ENCODE results near the gene GIT2.
"Not testable (repeated sequence)": the region's sequence is repeated elsewhere in the genome, so short reads cannot be mapped to it uniquely, and the experiment has no call there.

GIT2 gene

DNA sequence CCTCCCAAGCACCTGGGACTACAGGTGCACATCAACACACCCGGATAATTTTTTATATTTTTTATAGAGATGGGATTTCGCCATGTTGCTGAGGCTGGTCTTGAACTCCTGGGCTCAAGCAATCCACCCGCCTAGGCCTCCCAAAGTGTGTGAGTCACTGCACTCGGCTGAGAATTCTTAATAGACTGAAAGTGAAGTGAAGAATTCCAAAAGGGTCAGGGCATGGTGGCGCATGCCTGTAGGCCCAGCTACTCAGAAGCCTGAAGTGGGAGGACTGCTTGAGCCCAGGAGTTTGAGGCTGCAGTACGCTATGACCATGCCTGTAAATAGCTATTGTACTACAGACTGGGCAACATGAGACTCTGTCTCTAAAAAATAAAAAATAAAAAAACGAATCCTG lies 52.4 kb downstream of the GIT2 start:
- DNase-seq = no peak

- DNase-seq = no peak
Measured at GRCh38 chr12:109940339-109940923, 55.7 kb downstream of the GIT2 start.

DNA sequence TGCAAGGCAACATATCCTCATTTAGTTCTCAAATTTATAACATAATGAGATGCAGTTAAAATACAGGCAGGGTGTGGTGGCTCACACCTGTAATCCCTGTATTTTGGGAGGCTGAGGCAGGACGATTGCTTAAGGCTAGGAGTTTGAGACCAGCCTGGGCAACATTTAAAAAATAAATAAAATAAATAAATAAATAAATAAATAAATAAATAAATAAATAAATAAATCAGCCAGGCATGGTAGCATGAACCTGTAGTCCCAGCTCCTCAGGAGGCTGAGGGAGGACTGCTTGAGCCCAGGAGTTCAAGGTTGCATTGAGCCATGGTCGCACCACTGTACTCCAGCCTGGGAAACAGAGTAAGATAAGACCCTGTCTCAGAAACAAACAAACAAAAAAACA lies 56.7 kb downstream of the GIT2 start:
- DNase-seq = no peak

DNA sequence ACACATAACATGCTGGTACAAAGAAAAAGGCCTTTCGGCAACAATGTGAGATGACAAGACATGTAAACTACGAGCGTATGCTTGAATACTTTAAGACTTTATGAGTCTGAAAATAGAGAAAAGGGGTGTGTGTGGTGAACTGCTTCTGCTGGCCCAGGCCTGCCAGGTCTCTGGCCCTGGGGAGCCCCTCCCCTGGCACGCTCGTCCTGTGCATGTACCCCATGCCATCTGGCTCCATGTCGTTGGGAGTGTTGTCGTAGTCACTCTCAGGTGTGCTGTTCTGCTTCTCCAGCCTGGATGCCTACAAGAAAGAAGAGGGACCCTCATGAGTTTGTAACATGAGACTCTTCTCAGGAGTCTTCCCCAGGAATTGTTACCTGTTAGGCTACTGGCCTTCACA lies 57.2 kb downstream of the GIT2 start:
- no peak for DNase-seq

GRCh38 chr12:109937371-109937770 lies 58.8 kb downstream of the GIT2 start:
- no peak for DNase-seq

- no peak for DNase-seq
Measured at GRCh38 chr12:109934026-109934425, 62.1 kb downstream of the GIT2 start.

DNA sequence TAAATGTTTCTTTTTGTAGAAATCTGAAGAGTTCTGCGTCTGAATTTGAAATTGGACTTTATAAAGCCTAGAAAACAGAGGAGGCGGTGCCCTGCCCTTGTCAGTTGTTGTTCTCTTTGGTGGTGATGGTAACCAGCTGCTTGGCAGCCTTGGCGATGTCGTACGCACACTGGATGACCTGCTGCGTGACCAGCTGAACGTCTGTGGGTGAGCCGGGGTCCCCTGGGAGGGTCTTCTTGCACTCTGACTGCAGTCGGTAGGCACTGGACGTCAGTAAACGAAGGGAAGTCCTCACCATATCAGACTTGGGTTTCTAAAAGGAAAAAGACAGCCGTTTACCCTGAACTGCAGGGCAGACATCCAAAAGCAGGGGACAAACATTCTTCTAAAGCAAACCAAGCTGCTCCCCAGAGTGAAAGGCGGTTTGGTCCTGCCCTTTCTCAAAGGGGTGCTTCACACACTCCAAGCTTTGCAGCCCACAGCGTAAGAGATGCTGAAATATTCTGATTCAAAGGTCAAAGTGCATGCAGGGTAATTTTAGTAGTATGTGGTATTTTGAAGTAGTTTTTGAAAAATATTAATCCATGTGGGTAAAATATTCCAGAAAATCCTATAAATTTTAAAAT lies 63.2 kb downstream of the GIT2 start:
- no peak for DNase-seq

DNA sequence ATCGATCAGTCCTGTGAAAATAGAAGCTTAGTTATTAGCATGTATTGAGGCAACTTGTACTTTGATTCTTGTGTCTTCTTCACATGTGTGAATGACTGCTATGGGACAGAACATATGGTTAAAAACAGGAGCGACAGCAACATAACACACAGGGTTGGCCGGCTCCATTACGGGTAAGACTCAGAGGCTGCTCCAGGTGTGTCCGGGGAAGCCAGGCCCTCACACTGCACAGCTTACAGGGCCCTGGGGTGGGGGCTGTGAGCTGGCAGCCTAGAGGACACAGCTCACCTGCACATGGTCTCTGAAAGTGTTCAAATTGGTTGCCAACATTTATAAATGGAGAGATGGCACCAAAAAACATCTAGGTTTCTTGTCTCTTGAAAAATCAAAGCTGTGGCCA lies 65.0 kb downstream of the GIT2 start:
- DNase-seq = no peak

- DNase-seq = no peak
Measured at GRCh38 chr12:109930028-109930800, 66.0 kb downstream of the GIT2 start.

GRCh38 chr12:109929326-109929725 lies 66.8 kb downstream of the GIT2 start:
- not testable (repeated sequence) for DNase-seq

- DNase-seq = no peak
Measured at GRCh38 chr12:109928058-109928656, 68.0 kb downstream of the GIT2 start.

DNA sequence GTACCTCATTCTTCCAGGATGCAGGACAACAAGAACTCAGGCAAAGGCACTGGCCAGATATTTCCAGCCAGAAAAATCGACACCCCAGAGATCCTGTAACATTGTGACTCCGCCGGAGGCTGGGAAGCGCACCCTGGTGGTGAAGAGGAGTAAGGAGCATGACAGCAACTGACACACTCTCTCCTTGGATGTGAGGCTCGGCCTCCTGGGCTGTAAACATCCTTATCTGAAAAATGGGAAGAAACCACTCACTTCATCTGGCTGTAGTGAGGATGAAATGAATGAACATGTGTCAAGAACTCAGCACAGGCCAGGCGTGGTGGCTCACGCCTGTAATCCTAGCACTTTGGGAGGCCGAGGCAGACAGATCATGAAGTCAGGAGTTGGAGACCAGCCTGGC lies 68.5 kb downstream of the GIT2 start:
- peak; percentile 47 to 56 for DNase-seq

DNA sequence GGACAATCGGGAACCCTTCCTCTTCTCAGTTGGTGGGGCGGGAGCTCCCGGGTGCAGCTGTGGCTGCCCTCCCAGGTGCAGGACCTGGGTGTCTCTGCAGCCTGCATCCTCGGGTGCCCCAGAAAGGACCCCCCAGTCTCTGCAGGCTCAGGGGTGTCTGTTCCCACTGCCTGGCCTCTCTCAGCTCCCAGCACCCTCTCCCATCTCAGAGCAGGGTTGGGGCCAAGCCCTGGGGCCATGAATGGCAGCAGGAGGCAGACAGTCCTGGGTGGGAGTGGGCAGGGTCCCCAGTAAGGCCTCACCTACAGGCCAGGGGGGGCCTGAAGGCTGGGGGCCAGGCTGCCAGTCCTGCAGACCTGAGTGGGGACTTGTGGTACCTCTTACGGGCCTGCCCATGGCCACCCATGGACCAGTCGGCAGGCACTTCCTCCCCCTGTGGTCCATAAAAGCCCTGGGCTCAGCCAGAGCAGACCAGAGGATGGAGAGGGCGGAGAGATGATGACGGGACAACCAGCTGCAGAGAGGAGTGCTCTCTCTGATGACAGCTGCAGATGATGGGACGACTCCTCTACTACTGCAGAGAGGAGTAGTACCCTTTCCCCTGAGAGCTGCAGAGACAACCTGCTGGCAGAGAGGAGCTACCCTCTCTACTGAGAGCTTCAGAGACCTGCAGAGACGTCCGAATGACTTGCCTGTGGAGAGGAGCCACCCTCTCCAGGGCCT lies 69.5 kb downstream of the GIT2 start:
- DNase-seq = no peak

GRCh38 chr12:109926016-109926415 lies 70.2 kb downstream of the GIT2 start:
- no peak for DNase-seq

DNA sequence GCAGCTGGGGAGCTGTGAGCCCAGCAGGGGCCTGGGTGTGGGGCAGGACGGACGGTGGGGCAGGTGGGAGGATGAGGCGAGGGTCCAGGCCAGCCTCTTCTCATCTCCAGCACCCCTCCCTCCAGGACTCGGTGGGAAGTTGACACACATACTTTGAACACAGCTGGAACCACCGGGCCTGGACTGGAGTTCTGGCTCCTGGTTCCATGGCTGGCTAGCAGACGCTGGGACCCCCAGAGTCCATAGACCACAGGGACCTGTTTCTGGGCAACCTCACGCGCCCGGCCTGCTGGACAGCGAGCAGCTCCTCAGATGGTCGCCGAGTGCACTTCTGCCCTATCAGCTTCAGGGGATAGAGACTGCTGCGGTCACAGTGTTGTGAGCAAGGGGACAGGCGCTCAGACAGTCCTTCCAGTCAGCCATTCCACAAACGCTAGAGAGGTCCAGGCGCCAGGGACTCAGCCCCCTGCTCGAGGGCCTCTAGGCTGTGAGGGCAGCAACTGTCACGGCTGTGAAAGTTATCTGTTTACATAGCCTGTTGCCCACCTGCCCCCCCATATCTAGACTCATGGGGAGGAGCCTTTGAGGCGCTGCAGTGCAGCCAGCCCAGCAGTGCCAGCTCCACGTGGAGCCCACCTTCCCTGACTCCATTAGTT lies 70.9 kb downstream of the GIT2 start:
- no peak for DNase-seq

DNA sequence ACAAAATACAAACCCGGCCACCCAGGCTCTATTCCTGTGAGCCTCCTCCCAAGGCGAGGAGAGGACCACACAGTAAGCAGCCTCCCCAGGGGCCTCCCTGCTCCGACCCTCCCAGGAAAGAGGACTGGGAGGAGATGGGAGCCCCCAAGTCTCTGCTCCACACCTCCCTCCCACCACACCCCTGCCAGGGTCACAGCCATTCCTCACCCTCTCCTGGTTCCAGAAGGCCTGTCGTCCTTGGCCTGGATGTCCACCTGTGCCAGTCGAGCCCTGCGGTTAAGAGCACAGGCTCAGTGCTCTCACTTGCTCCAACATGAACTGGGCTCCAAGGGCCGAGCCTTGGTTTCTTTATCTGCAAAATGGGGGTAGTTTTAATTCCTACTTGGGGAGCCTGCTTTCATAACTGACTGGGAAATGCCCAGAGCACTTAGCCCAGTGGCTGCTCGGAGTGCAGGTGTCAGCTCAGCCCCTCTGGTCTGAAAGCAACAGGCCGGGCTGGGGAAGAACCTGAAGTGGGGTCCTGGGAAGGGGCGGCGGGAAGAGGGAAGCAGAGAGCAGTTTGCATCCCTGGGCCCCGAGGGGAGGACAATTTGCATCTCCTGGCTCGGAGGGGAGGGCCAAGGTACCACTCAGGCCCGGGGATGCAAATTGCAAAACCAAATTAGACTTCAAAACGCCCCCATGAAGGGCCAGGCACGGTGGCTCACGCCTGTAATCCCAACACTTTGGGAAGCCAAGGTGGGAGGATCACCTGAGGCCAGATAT lies 72.5 kb downstream of the GIT2 start:
- DNase-seq = no peak

- no peak for DNase-seq
Measured at GRCh38 chr12:109923038-109923437, 73.1 kb downstream of the GIT2 start.

DNA sequence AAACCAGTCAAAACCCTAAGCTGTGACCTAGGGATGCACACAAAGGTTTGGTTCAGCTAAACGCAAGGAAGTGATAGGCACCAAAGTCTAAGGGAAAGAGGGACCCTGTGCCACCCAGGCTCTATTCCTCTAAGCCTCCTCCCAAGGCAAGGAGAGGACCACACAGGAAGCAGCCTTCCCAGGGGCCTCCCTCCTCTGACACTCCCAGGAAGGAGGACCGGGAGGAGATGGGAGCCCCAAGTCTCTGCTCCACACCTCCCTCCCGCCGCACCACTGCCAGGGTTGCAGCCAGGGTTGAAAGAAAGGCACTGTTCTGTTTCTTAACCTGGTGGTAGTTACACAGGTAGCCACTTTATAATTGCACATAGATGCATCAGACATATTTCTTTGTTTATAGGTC lies 74.2 kb downstream of the GIT2 start:
- no peak for DNase-seq

GRCh38 chr12:109920261-109920780 lies 75.8 kb downstream of the GIT2 start:
- no peak for DNase-seq

DNA sequence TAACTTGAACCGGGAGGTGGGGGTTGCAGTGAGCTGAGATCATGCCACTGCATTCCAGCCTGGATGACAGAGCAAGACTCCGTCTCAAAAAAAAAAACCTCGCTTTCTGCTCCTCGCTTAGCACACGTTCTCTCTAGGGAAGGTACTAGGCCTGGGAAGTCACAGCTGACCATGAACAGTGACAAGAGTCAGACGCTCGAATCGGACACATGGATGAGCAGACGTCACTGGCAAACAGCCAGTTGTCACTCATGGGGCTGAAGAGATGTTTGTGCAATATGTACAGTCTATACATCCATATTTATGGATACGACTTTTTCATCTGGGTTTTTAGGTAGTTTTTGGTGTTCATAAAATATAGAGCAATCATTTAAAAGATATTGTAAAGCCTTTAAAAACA lies 76.7 kb downstream of the GIT2 start:
- DNase-seq = no peak

- no peak for DNase-seq
Measured at GRCh38 chr12:109916045-109916444, 80.1 kb downstream of the GIT2 start.
